ENCODE measurements around the gene MDH1.

MDH1 gene

GRCh38 chr2:63642946-63643345 lies 54.2 kb downstream of the MDH1 start:
- ATAC-seq = no peak
- TF ChIP-seq PPARA (CRISPR knock-in tag; IDR thresholded peaks at IDR 0.05; ENCODE audit: borderline replicate concordance) (no peak), BACH2 (CRISPR knock-in tag; IDR thresholded peaks at IDR 0.05; ENCODE audit: borderline replicate concordance) (no peak), ZNF70 (CRISPR knock-in tag; IDR thresholded peaks at IDR 0.05) (no peak), TCF4 (CRISPR knock-in tag; IDR thresholded peaks at IDR 0.05; ENCODE audit: borderline replicate concordance) (no peak), ISL1 (CRISPR knock-in tag; IDR thresholded peaks at IDR 0.05) (no peak), GLIS3 (CRISPR knock-in tag; IDR thresholded peaks at IDR 0.05) (no peak), ZNF8 (CRISPR knock-in tag; IDR thresholded peaks at IDR 0.05) (no peak), ESRRG (CRISPR knock-in tag; IDR thresholded peaks at IDR 0.05) (no peak), SNAI2 (CRISPR knock-in tag; IDR thresholded peaks at IDR 0.05) (no peak), ZFP30 (CRISPR knock-in tag; IDR thresholded peaks at IDR 0.05) (no peak), ZFP3 (CRISPR knock-in tag; IDR thresholded peaks at IDR 0.05) (no peak)
- TF ChIP-seq, protein P1, sequence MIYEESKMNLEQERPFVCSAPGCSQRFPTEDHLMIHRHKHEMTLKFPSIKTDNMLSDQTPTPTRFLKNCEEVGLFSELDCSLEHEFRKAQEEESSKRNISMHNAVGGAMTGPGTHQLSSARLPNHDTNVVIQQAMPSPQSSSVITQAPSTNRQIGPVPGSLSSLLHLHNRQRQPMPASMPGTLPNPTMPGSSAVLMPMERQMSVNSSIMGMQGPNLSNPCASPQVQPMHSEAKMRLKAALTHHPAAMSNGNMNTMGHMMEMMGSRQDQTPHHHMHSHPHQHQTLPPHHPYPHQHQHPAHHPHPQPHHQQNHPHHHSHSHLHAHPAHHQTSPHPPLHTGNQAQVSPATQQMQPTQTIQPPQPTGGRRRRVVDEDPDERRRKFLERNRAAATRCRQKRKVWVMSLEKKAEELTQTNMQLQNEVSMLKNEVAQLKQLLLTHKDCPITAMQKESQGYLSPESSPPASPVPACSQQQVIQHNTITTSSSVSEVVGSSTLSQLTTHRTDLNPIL (CRISPR knock-in tag; IDR thresholded peaks at IDR 0.05; ENCODE audit: low read depth) = no peak
- TF ChIP-seq, protein P2, sequence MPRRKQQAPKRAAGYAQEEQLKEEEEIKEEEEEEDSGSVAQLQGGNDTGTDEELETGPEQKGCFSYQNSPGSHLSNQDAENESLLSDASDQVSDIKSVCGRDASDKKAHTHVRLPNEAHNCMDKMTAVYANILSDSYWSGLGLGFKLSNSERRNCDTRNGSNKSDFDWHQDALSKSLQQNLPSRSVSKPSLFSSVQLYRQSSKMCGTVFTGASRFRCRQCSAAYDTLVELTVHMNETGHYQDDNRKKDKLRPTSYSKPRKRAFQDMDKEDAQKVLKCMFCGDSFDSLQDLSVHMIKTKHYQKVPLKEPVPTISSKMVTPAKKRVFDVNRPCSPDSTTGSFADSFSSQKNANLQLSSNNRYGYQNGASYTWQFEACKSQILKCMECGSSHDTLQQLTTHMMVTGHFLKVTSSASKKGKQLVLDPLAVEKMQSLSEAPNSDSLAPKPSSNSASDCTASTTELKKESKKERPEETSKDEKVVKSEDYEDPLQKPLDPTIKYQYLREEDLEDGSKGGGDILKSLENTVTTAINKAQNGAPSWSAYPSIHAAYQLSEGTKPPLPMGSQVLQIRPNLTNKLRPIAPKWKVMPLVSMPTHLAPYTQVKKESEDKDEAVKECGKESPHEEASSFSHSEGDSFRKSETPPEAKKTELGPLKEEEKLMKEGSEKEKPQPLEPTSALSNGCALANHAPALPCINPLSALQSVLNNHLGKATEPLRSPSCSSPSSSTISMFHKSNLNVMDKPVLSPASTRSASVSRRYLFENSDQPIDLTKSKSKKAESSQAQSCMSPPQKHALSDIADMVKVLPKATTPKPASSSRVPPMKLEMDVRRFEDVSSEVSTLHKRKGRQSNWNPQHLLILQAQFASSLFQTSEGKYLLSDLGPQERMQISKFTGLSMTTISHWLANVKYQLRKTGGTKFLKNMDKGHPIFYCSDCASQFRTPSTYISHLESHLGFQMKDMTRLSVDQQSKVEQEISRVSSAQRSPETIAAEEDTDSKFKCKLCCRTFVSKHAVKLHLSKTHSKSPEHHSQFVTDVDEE (CRISPR knock-in tag; IDR thresholded peaks at IDR 0.05) = no peak

- no peak for ATAC-seq
- TF ChIP-seq RARB (CRISPR knock-in tag; IDR thresholded peaks at IDR 0.05) (no peak), BACH2 (CRISPR knock-in tag; IDR thresholded peaks at IDR 0.05; ENCODE audit: borderline replicate concordance) (no peak), ZFP3 (CRISPR knock-in tag; IDR thresholded peaks at IDR 0.05) (no peak)
These were observed 54.7 kb downstream of the MDH1 start for GRCh38 chr2:63643486-63643885.

DNA sequence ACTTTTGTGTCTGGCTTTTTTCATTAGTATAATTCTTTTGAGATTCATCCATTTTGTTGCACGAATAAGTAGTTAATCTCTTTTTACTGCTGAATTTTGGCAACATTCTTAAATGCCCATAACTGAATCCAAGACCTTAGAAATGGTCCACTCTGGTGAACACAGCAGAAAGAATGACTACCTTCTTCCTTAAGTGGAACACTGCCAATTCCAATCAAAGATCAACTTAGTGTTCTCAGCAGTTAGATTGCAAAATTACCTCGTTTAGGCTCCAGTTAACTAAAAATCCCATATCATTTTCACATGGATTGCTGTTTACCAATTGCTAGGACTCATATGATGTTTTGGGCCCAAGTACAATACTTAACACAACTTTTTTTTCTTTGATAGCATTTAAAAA lies 59.9 kb downstream of the MDH1 start:
- TF ChIP-seq ZC3H10 (CRISPR knock-in tag; IDR thresholded peaks at IDR 0.05) (no peak), ARNTL (CRISPR knock-in tag; IDR thresholded peaks at IDR 0.05; ENCODE audit: borderline replicate concordance, low read depth) (no peak), ZNF565 (CRISPR knock-in tag; conservative IDR thresholded peaks at IDR 0.05; ENCODE audit: low read depth) (no peak), ESRRG (CRISPR knock-in tag; IDR thresholded peaks at IDR 0.05) (no peak), POU6F1 (CRISPR knock-in tag; IDR thresholded peaks at IDR 0.05; ENCODE audit: borderline replicate concordance, low read depth) (no peak), ISL1 (CRISPR knock-in tag; IDR thresholded peaks at IDR 0.05) (no peak), ZFP30 (CRISPR knock-in tag; IDR thresholded peaks at IDR 0.05) (no peak), OSR1 (CRISPR knock-in tag; IDR thresholded peaks at IDR 0.05) (no peak), GLIS3 (CRISPR knock-in tag; IDR thresholded peaks at IDR 0.05) (no peak), BACH2 (CRISPR knock-in tag; IDR thresholded peaks at IDR 0.05; ENCODE audit: borderline replicate concordance) (no peak), TCF4 (CRISPR knock-in tag; IDR thresholded peaks at IDR 0.05; ENCODE audit: borderline replicate concordance) (no peak)
- TF ChIP-seq, protein P1 (CRISPR knock-in tag; IDR thresholded peaks at IDR 0.05; ENCODE audit: low read depth) = no peak
- TF ChIP-seq, protein P3, sequence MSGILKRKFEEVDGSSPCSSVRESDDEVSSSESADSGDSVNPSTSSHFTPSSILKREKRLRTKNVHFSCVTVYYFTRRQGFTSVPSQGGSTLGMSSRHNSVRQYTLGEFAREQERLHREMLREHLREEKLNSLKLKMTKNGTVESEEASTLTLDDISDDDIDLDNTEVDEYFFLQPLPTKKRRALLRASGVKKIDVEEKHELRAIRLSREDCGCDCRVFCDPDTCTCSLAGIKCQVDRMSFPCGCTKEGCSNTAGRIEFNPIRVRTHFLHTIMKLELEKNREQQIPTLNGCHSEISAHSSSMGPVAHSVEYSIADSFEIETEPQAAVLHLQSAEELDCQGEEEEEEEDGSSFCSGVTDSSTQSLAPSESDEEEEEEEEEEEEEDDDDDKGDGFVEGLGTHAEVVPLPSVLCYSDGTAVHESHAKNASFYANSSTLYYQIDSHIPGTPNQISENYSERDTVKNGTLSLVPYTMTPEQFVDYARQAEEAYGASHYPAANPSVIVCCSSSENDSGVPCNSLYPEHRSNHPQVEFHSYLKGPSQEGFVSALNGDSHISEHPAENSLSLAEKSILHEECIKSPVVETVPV (CRISPR knock-in tag; IDR thresholded peaks at IDR 0.05) = no peak
- TF ChIP-seq, protein P2 (CRISPR knock-in tag; IDR thresholded peaks at IDR 0.05) = no peak
- ATAC-seq = no peak

All from SK-N-SH treated with all-trans-retinoic acid at 6 μM for 48 hours (cell line).